Progenitor cell of endocrine pancreas (in vitro differentiated cells): ENCODE results near the gene AP1B1. TPM values are rescaled to one million over a fixed set of nuclear protein-coding genes. Genes with fewer than 3 reads are reported as not detected.

Source experiments
- DNase-seq: peaks from one replicate; pipeline ENCODE4 v3.0.0; 2021; ENCODE audit warnings: low spot score; ENCODE audit not compliant: unreplicated experiment
- H3K27ac Mint-ChIP-seq: 2 replicates; pipeline ENCODE4 v1.8.0; 2021; ENCODE audit warnings: mild to moderate bottlenecking, moderate library complexity, mixed read lengths
- H3K27me3 Mint-ChIP-seq: 2 replicates; pipeline ENCODE4 v1.8.0; 2021; ENCODE audit warnings: mixed read lengths
- H3K36me3 Mint-ChIP-seq: 2 replicates; pipeline ENCODE4 v1.8.0; 2022; ENCODE audit warnings: mixed read lengths; ENCODE audit not compliant: insufficient read depth
- H3K4me1 Mint-ChIP-seq: 2 replicates; pipeline ENCODE4 v1.8.0; 2021; ENCODE audit warnings: low read depth, mixed read lengths
- H3K4me3 Mint-ChIP-seq: 2 replicates; pipeline ENCODE4 v1.8.0; 2021; ENCODE audit warnings: low read depth, mild to moderate bottlenecking, moderate library complexity, mixed read lengths
- H3K9me3 Mint-ChIP-seq: 2 replicates; pipeline ENCODE4 v1.8.0; 2021; ENCODE audit warnings: low read depth, mixed read lengths
- total RNA-seq: library from RNA; stranded (reverse); gene quantifications from 2 replicates; pipeline ENCODE4 v1.2.1, GENCODE V29; 2021
- TF ChIP-seq, protein P1 (sequence below): fragments of 200-600 bp; sonication (generic); IDR thresholded peaks from one replicate; pipeline ENCODE4 v1.5.0; 2021; ENCODE audit warnings: antibody characterized with exemption, mild to moderate bottlenecking; ENCODE audit not compliant: unreplicated experiment

Gene AP1B1
- total RNA-seq, 1 donor from 2014 or later, result 59.6 TPM

DNA sequence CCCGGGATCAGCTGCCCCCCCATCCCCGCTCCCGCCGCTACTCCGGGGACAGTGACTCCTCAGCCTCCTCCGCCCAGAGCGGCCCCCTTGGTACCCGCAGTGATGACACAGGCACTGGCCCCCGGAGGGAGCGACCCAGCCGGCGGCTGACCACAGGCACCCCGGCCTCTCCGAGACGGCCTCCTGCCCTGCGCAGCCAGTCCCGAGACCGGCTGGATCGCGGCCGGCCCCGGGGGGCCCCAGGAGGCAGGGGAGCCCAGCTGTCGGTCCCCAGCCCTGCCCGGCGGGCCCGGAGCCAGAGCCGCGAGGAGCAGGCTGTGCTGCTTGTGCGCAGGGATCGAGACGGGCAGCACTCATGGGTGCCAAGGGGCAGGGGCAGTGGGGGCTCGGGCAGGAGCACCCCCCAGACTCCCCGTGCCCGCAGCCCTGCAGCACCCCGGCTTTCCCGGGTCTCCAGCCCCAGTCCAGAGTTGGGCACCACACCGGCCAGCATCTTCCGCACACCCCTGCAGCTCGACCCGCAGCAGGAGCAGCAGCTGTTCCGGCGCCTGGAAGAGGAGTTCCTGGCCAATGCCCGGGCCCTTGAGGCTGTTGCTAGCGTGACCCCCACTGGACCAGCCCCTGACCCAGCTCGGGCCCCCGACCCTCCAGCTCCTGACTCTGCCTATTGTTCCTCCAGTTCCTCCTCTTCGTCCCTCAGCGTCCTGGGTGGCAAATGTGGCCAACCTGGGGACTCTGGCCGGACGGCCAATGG lies 76.7 kb downstream of the AP1B1 start:
- Mint-ChIP-seq H3K9me3 (no peaks in the 10 kb centered on the region), H3K4me1 (peaks cover 2% of the 10 kb centered on the region), H3K36me3 (no peaks in the 10 kb centered on the region), H3K27ac (no peak overlapping the region), H3K4me3 (no peak overlapping the region), H3K27me3 (peaks cover 34% of the 10 kb centered on the region)
- no peak for DNase-seq
- TF ChIP-seq, protein P1, sequence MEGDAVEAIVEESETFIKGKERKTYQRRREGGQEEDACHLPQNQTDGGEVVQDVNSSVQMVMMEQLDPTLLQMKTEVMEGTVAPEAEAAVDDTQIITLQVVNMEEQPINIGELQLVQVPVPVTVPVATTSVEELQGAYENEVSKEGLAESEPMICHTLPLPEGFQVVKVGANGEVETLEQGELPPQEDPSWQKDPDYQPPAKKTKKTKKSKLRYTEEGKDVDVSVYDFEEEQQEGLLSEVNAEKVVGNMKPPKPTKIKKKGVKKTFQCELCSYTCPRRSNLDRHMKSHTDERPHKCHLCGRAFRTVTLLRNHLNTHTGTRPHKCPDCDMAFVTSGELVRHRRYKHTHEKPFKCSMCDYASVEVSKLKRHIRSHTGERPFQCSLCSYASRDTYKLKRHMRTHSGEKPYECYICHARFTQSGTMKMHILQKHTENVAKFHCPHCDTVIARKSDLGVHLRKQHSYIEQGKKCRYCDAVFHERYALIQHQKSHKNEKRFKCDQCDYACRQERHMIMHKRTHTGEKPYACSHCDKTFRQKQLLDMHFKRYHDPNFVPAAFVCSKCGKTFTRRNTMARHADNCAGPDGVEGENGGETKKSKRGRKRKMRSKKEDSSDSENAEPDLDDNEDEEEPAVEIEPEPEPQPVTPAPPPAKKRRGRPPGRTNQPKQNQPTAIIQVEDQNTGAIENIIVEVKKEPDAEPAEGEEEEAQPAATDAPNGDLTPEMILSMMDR, result no peak

DNA sequence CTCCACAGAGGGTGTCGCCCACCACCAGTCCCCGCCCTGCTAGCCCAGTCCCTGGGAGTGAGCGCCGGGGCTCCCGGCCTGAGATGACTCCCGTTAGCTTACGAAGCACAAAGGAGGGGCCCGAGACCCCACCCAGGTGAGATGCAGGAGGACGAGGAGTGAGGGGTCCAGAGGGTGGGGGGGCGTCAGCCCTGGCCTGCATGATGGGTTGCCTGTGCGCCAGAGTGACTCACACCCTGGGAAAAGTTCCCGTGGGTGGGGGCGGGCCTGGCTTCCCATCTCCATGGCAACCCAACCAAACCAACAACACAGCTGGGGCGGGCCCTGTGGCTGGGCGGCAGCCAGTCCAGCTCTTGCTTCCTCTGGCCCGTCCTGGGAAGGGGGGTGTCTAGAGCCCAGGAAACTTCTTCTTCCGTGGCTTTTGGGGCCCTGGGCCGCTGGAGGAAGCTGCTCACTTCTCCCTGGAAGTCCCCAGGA lies 77.5 kb downstream of the AP1B1 start:
- TF ChIP-seq, protein P1, result no peak
- Mint-ChIP-seq H3K27ac (no peak overlapping the region), H3K4me3 (no peak overlapping the region), H3K36me3 (no peaks in the 10 kb centered on the region), H3K27me3 (peaks cover 27% of the 10 kb centered on the region), H3K9me3 (no peaks in the 10 kb centered on the region), H3K4me1 (peaks cover 3% of the 10 kb centered on the region)
- DNase-seq, result no peak

DNA sequence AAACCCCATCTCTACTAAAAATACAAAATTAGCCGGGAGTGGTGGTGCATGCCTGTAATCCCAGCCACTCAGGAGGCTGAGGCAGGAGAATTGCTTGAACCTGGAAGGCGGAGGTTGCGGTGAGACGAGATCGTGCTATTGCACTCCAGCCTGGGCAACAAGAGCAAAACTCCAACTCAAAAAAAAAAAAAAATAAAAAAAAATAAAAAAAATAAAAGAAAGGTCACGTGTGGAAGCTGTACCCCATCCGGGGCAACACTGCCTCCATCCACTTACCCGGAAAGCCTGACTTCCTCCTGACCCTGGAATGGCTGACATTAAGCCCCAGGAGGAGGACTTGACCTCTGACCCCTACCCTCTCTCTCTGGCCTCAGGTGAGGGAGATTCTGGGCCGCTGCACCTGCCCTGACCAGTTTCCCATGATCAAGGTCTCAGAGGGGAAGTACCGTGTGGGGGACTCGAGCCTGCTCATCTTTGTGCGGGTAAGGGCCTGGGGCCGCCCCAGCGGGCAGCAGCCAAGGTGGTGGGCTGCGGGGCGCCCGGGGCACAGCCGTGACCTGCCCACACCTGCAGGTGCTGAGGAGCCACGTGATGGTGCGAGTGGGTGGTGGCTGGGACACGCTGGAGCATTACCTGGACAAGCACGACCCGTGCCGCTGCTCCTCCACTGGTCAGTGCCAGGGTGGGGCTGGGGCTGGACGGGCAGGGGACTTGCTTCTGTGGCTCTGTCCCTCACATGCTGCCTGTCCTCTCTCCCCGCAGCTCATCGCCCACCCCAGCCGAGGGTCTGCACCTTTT lies 78.1 kb downstream of the AP1B1 start:
- H3K27ac Mint-ChIP-seq, result no peak overlapping the region

DNA sequence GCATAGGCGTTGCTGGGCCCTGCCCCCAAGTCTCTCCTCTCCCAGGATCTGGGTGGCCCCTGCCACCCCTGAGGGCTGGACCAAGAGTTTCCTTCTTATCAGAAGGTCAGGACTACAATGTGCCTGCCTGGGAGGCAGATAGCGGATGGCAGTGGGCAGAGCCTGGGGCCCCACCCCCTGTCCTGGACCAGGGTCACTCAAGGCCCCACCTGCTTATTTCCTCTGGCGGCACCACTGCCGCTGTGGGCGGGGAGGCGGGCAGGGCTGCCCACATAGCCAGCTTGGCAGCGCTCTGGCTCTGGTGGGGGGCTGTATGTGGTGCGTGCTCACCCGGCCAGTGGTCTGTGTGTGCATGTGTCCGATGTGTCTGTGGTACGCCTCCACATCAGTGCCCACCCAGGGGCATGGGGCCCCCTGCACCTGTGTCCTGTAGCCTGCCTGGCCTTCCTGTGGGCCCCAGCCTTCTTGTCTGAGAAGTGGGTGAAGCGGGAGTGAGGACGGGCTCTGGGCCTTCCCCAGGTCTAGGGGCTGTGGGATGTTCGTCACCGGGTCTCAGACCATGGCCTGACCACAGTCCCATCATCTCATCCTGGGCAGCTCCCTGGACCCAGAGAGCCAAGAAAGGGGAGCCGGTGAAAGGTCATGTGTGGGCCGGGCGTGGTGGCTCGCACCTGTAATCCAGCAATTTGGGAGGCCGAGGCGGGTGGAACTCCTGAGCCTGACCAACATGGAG lies 78.9 kb downstream of the AP1B1 start:
- TF ChIP-seq, protein P1, result no peak
- no peak for DNase-seq
- no peak overlapping the region for H3K27ac Mint-ChIP-seq
- peaks cover 23% of the 10 kb centered on the region for H3K27me3 Mint-ChIP-seq
- no peak overlapping the region for H3K4me3 Mint-ChIP-seq
- peaks cover 3% of the 10 kb centered on the region for H3K4me1 Mint-ChIP-seq
- no peaks in the 10 kb centered on the region for H3K9me3 Mint-ChIP-seq
- H3K36me3 Mint-ChIP-seq, result no peaks in the 10 kb centered on the region

More for the DNA sequence above, 78.1 kb downstream of the AP1B1 start:
- Mint-ChIP-seq H3K27me3 (peaks cover 26% of the 10 kb centered on the region), H3K36me3 (no peaks in the 10 kb centered on the region), H3K9me3 (no peaks in the 10 kb centered on the region), H3K4me3 (no peak overlapping the region), H3K4me1 (peaks cover 3% of the 10 kb centered on the region)
- DNase-seq, result no peak
- TF ChIP-seq, protein P1, result no peak

DNA sequence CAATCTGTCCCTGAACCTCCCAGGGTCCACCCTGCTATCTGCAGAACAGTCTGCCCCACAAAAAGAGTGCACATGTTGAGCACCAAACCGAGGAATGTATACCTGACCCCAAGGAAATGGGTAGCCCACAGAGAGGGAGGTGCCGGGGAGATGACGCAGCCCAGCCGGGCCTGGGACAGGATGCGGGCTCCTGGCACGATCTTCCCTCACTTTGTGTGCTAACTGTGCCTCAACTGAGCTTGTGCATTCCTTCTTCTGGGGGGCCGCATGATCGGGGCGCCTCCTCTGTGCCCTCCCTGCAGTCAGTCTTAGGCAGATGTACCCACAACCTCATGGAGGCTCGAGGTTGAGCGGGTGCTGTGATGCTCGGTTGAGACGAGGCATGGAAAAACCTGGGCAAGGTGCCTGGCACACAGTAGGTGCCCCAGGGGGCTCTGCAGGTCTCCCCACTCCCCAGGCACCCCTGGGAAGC lies 79.5 kb downstream of the AP1B1 start:
- no peak for DNase-seq
- Mint-ChIP-seq H3K4me1 (peaks cover 3% of the 10 kb centered on the region), H3K4me3 (peak overlapping the region; percentile 35)

More for the DNA sequence above, 79.5 kb downstream of the AP1B1 start:
- Mint-ChIP-seq H3K27ac (no peak overlapping the region), H3K27me3 (peaks cover 16% of the 10 kb centered on the region), H3K36me3 (no peaks in the 10 kb centered on the region), H3K9me3 (no peaks in the 10 kb centered on the region)
- TF ChIP-seq, protein P1, result no peak
